Vagina (tissue), 2 donors: ENCODE measurements around the gene CDHR3. TPM values are rescaled to one million over a fixed set of nuclear protein-coding genes. Genes with fewer than 3 reads are reported as not detected.

Experiments
- DNase-seq, 2 donors: peaks; one replicate each; pipeline ENCODE4 v3.0.0-alpha.2; 2017; ENCODE audit errors: extremely low spot score in 2 of 2
- H3K27ac ChIP-seq: fragments of 200-600 bp; sonication (generic); one replicate; pipeline ENCODE4 v1.5.1; 2019
- H3K27me3 ChIP-seq: fragments of 200-600 bp; sonication (generic); one replicate; pipeline ENCODE4 v1.5.1; 2019
- H3K36me3 ChIP-seq, 2 donors: fragments of 200-600 bp; sonication (generic); one replicate each; pipeline ENCODE4 v1.5.1; 2017 to 2019
- H3K4me1 ChIP-seq: fragments of 200-600 bp; sonication (generic); one replicate; pipeline ENCODE4 v1.5.1; 2019
- H3K4me3 ChIP-seq, 2 donors: fragments of 200-600 bp; sonication (generic); 1 replicate in 1 of 2; 2 replicates in 1 of 2; pipeline ENCODE4 v1.5.1; 2016 to 2019
- H3K9me3 ChIP-seq: fragments of 200-600 bp; sonication (generic); one replicate; pipeline ENCODE4 v1.5.1; 2019
- POLR2A ChIP-seq, 2 donors: fragments of 450-650 bp; IDR thresholded peaks; one replicate each; pipeline ENCODE4 v1.6.1; 2017; ENCODE audit warnings: antibody characterized with exemption in 2 of 2, mild to moderate bottlenecking in 2 of 2, moderate library complexity in 2 of 2
- POLR2AphosphoS5 ChIP-seq, 2 donors: sonication (generic); formaldehyde crosslinking; IDR thresholded peaks; one replicate each; pipeline ENCODE4 v1.9.0; 2017; ENCODE audit warnings: antibody characterized with exemption in 2 of 2, mild to moderate bottlenecking in 2 of 2, low read depth in 1 of 2; ENCODE audit not compliant: insufficient read depth in 1 of 2
- intact Hi-C: fragments of 100-400 bp; cut with DNase I; formaldehyde crosslinking; loops from one replicate; pipeline ENCODE4 v1.15.1; 2023
- total RNA-seq: library from RNA; depleted of rRNA; stranded (reverse); fragments of >200 nt; gene quantifications from one replicate; pipeline ENCODE4 v1.2.3, GENCODE V29; 2016
- TF ChIP-seq, protein P1 (sequence below), 3 experiments: fragments of 450-650 bp in 2 of 3; fragments of 200-600 bp in 1 of 3; sonication (generic) in 1 of 3; IDR thresholded peaks; one replicate each; pipeline ENCODE4 v1.5.1; 2017 to 2019; ENCODE audit warnings: antibody characterized with exemption in 3 of 3, mild to moderate bottlenecking in 2 of 3, moderate library complexity in 2 of 3

The CDHR3 gene
- 8.8 TPM for total RNA-seq

GRCh38 chr7:105963038-105963667 lies at the start of gene CDHR3:
Gene CDHR3, plus strand, starts transcription at chr7:105963264. Its CDS starts 55 bp downstream, at chr7:105963319.
- Histone ChIP-seq H3K4me1 (no peaks in the 10 kb centered on the region), H3K4me3 (no peak within 1 kb of the TSS), H3K9me3 (no peaks in the 10 kb centered on the region), H3K27me3 (no peaks in the 10 kb centered on the region), H3K36me3 (no peaks in the 10 kb centered on the region), H3K27ac (no peak within 1 kb of the TSS)
- TF ChIP-seq POLR2AphosphoS5 (IDR thresholded peaks at IDR 0.05; ENCODE audit: insufficient read depth in 1 of 2, low read depth in 1 of 2) (no peak), POLR2A (IDR thresholded peaks at IDR 0.05) (no peak)
- DNase-seq = peak in 1 of 2 donors; percentile 78
- intact Hi-C loops = no loop called here

DNA sequence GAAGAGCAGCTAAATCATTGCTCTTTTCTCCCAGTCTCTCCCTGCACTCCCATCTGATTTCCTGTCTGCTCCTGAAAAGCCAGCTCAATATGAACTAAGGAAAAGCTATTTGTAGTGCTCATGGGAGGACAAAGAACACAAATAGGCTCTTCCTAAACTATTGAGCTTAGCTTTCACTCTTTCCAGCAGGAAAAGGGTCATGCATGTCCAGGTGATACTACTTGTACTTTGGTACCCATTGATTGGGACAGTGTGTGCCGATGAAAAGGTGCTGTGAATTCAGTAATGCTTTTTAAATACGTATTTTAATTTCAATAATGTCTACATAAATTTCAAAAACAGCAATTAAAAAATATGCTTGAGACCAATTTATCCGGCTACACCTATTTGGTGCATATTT lies 49.1 kb upstream of the CDHR3 start:
- no peak for DNase-seq
- H3K27ac ChIP-seq = no peak overlapping the region
- intact Hi-C loops = no loop called here
- H3K27me3 ChIP-seq = no peaks in the 10 kb centered on the region
- H3K4me1 ChIP-seq = no peaks in the 10 kb centered on the region
- H3K4me3 ChIP-seq = no peak overlapping the region
- TF ChIP-seq, protein P1, sequence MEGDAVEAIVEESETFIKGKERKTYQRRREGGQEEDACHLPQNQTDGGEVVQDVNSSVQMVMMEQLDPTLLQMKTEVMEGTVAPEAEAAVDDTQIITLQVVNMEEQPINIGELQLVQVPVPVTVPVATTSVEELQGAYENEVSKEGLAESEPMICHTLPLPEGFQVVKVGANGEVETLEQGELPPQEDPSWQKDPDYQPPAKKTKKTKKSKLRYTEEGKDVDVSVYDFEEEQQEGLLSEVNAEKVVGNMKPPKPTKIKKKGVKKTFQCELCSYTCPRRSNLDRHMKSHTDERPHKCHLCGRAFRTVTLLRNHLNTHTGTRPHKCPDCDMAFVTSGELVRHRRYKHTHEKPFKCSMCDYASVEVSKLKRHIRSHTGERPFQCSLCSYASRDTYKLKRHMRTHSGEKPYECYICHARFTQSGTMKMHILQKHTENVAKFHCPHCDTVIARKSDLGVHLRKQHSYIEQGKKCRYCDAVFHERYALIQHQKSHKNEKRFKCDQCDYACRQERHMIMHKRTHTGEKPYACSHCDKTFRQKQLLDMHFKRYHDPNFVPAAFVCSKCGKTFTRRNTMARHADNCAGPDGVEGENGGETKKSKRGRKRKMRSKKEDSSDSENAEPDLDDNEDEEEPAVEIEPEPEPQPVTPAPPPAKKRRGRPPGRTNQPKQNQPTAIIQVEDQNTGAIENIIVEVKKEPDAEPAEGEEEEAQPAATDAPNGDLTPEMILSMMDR (IDR thresholded peaks at IDR 0.05) = no peak
- no peaks in the 10 kb centered on the region for H3K36me3 ChIP-seq
- no peaks in the 10 kb centered on the region for H3K9me3 ChIP-seq

- Histone ChIP-seq H3K4me3 (no peak overlapping the region), H3K27me3 (no peaks in the 10 kb centered on the region), H3K4me1 (no peaks in the 10 kb centered on the region), H3K9me3 (no peaks in the 10 kb centered on the region), H3K36me3 (no peaks in the 10 kb centered on the region), H3K27ac (no peak overlapping the region)
- TF ChIP-seq POLR2A (IDR thresholded peaks at IDR 0.05) (no peak), POLR2AphosphoS5 (IDR thresholded peaks at IDR 0.05; ENCODE audit: insufficient read depth in 1 of 2, low read depth in 1 of 2) (no peak)
- TF ChIP-seq, protein P1 (IDR thresholded peaks at IDR 0.05) = no peak
- intact Hi-C loops = no loop called here
- DNase-seq = no peak
Observed at GRCh38 chr7:105916603-105917002, 46.5 kb upstream of the CDHR3 start.

- Histone ChIP-seq H3K27me3 (no peaks in the 10 kb centered on the region), H3K9me3 (no peaks in the 10 kb centered on the region), H3K27ac (no peak overlapping the region), H3K4me3 (no peak overlapping the region), H3K4me1 (no peaks in the 10 kb centered on the region), H3K36me3 (no peaks in the 10 kb centered on the region)
- TF ChIP-seq POLR2A (IDR thresholded peaks at IDR 0.05) (no peak), POLR2AphosphoS5 (IDR thresholded peaks at IDR 0.05; ENCODE audit: insufficient read depth in 1 of 2, low read depth in 1 of 2) (no peak)
- TF ChIP-seq, protein P1 (IDR thresholded peaks at IDR 0.05) = no peak
- no peak for DNase-seq
- intact Hi-C loops = no loop called here
Observed at GRCh38 chr7:105917659-105918058, 45.4 kb upstream of the CDHR3 start.

GRCh38 chr7:105920766-105921165 lies 42.3 kb upstream of the CDHR3 start:
- TF ChIP-seq, protein P1 (IDR thresholded peaks at IDR 0.05) = no peak
- TF ChIP-seq POLR2AphosphoS5 (IDR thresholded peaks at IDR 0.05; ENCODE audit: insufficient read depth in 1 of 2, low read depth in 1 of 2) (no peak), POLR2A (IDR thresholded peaks at IDR 0.05) (no peak)
- Histone ChIP-seq H3K4me3 (no peak overlapping the region), H3K27me3 (no peaks in the 10 kb centered on the region), H3K9me3 (no peaks in the 10 kb centered on the region), H3K27ac (no peak overlapping the region), H3K4me1 (no peaks in the 10 kb centered on the region), H3K36me3 (peaks cover 0 to 4% of the 10 kb centered on the region in 2 donors)
- no peak for DNase-seq
- intact Hi-C loops = no loop called here
